GM18498 (cell line): ENCODE results near the gene RNASE9.
"Not testable (repeated sequence)": the region's sequence is repeated elsewhere in the genome, so short reads cannot be mapped to it uniquely, and the experiment has no call there.

ENCODE experiments used
- ATAC-seq: cut with Tn5 transposase; IDR thresholded peaks from one replicate; pipeline ENCODE4 v1.9.1; 2021; ENCODE audit warnings: mild to moderate bottlenecking, moderate library complexity; ENCODE audit not compliant: unreplicated experiment

Gene RNASE9

DNA sequence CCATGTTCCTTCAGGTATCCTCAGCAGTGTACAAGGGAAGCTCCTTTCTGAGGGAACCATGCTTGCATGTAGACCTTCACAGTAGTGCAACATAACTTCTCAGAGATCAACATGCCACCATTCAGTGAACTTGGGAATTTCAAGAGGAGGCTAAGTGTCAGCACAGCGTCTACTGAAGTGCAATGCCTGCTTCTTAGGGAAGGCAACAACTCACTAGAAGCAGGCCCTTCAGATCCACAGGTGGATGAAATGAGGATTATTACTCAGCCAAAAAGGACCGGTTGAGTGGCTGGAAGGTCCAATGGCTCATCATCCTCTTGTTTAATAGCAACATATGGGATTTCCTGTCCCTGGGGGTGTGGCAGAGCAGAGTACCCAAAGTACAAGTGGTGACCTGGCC lies 36.8 kb downstream of the RNASE9 start:
- ATAC-seq = no peak

DNA sequence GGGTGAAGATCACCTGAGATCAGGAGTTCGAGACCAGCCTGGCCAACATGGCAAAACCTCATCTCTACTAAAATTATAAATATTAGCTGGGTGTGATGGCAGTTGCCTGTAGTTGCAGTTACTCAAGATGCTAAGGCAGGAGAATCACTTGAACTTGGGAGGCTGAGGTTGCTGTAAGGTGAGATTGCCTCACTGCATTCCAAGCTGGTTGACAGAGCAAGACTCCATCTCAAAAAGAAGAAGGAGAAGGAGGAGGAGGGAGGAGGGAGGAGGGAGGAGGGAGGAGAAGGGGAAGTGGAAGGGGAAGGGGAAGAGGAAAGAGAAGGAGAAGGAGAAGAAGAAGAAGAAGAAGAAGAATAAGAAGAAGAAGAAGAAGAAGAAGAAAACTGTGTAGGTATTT lies 38.5 kb downstream of the RNASE9 start:
- ATAC-seq = no peak

DNA sequence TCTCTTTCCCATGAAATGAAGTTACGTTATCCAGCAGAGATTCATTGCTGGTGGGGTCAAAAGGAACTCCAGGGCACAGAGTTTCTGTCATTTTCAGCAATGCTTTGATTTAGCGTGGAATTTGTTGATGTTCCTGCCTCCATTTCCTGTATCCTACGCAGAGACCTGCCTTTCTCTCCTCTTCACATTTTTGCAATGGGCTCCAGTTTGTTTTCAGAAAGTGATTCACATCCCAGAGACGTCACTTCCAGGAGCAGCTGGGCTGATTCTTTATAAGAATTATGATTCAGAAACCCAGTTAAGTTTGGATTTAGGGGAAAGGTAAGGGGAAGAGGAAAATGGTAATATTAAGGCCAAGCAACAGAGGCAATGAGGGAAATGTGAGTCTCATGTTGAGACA lies 43.9 kb downstream of the RNASE9 start:
- no peak for ATAC-seq

DNA sequence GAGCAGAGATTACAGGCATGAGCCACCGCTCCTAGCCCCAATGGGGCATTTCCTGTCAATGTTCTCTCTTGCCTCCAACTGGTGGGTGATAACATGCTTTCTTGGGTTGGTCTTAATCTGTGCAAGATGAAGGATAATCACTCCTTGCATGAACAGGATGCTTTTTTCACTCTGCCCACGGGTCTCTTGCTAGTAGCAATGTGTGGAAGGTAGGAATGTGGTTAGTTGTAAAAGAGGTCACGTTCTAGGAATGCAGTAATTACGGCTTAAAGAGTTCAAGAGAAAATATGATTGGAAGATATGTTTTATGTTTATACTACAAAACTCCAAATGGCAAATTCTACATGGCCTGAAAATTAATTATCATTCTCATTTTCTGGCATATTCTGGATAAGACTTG lies 45.0 kb downstream of the RNASE9 start:
- ATAC-seq = no peak

DNA sequence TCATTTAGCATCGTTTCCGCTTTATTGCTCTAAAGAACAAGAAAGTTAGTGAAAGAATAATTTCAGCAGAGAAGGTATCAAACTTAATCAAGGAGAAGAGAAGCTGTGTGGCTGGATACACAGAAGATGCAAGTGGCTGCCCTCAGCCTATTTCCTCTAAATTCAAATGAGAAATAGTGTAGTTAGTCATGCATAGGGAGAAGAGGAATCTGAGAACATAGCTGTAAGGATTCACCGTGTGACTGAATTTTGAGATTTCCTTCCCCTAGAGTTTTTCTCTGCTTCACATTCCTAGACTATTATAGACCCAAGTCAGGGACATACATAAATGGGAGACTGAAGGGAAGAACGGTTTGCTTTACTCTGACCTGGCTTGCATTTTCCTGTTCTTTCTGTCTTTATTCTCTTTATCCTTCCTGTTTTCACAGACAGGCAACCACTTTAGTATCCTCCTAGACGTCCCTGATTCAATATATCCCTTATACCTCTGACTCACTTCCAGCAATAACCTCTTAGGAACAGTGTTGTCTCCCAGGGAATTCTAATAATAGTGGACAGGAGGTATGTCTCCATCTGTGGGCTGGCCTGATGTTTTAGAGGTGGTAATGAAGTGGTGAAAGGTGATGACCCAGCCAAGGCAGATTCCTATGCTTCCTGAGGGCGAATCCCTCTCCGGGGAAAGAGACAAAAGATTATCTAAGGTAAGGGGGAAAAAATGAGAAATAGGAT lies 48.5 kb downstream of the RNASE9 start:
- ATAC-seq = no peak

DNA sequence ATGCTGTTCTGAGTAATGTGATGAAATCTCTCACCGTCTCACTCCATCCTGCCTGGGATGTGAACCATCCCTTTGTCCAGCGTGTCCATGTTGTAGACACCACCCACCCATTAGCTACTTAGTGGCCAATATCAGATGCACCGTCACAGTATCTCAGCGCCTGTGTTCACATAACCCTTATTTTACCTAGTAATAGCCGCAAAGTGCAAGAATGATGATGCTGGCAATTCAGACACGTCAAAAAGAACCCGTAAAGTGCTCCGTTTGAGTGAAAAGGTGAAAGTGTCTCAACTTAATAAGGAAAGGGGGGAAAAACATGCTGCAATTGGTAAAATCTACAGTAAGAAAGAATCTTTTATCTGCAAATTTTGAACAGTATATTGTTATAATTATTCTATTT lies 52.5 kb downstream of the RNASE9 start:
- no peak for ATAC-seq

DNA sequence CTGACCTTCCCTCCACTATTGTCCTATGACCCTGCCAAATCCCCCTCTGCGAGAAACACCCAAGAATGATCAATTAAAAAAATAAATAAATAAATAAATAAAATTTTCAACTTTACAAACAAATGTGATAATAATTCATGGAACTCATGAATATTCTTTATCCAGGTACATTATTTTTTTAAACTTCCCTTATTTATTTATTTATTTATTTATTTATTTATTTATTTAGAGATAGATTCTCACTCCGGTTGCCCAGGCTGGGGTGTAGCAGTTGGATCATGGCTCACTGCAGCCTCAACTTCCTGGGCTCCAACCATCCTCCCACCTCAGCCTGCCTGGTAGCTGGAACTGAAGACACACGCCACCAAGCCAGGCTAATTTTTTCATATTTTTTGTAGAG lies 53.3 kb downstream of the RNASE9 start:
- ATAC-seq = not testable (repeated sequence)

DNA sequence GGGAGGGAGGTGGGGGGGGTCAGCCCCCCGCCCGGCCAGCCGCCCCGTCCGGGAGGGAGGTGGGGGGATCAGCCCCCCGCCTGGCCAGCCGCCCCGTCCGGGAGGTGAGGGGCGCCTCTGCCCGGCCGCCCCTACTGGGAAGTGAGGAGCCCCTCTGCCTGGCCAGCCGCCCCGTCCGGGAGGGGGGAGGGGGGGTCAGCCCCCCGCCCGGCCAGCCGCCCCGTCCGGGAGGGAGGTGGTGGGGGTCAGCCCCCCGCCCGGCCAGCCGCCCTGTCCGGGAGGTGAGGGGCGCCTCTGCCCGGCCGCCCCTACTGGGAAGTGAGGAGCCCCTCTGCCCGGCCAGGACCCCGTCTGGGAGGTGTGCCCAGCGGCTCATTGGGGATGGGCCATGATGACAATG lies 54.1 kb downstream of the RNASE9 start:
- not testable (repeated sequence) for ATAC-seq

DNA sequence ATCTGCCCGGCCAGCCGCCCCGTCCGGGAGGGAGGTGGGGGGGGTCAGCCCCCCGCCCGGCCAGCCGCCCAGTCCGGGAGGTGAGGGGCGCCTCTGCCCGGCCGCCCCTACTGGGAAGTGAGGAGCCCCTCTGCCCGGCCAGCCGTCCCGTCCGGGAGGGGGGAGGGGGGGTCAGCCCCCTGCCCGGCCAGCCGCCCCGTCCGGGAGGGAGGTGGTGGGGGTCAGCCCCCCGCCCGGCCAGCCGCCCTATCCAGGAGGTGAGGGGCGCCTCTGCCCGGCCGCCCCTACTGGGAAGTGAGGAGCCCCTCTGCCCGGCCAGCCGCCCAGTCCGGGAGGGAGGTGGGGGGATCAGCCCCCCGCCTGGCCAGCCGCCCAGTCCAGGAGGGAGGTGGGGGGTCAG lies 54.6 kb downstream of the RNASE9 start:
- not testable (repeated sequence) for ATAC-seq
